Calu3 (cell line): ENCODE data around the gene TXNDC8. TPM values are rescaled to one million over a fixed set of nuclear protein-coding genes. Genes with fewer than 3 reads are reported as not detected.
"Not testable (repeated sequence)": the region's sequence is repeated elsewhere in the genome, so short reads cannot be mapped to it uniquely, and the experiment has no call there.

Source experiments
- BruUV-seq: library from RNA; stranded (reverse); fragments of 400-500 nt; replicated peaks from 2 replicates; lab custom pipeline; 2021; lab: Mats Ljungman, UMichigan
- CTCF ChIA-PET: fragments of 300-600 bp; sonication (Branson Sonifier 250); formaldehyde crosslinking; loops from one replicate; lab custom pipeline; 2022; ENCODE audit warnings: antibody characterized with exemption; lab: Charles Lee
- DNase-seq: peaks from one replicate; pipeline ENCODE4 v3.0.0; 2022
- H3K27ac Mint-ChIP-seq: one replicate; pipeline ENCODE4 v1.8.0; 2022; ENCODE audit warnings: mixed read lengths; ENCODE audit not compliant: unreplicated experiment
- H3K27me3 Mint-ChIP-seq: one replicate; pipeline ENCODE4 v1.8.0; 2022; ENCODE audit warnings: mixed read lengths; ENCODE audit not compliant: unreplicated experiment
- H3K36me3 Mint-ChIP-seq: one replicate; pipeline ENCODE4 v1.8.0; 2022; ENCODE audit warnings: mild to moderate bottlenecking, moderate library complexity, mixed read lengths; ENCODE audit not compliant: insufficient read depth, unreplicated experiment
- H3K4me1 Mint-ChIP-seq: one replicate; pipeline ENCODE4 v1.8.0; 2022; ENCODE audit warnings: mild to moderate bottlenecking, low read depth, mixed read lengths; ENCODE audit not compliant: unreplicated experiment
- H3K4me3 Mint-ChIP-seq: one replicate; pipeline ENCODE4 v1.8.0; 2022; ENCODE audit warnings: mild to moderate bottlenecking, low read depth, moderate library complexity, mixed read lengths; ENCODE audit not compliant: unreplicated experiment
- H3K9me3 Mint-ChIP-seq: one replicate; pipeline ENCODE4 v1.8.0; 2022; ENCODE audit warnings: low read depth, mixed read lengths; ENCODE audit not compliant: unreplicated experiment
- CTCF ChIP-seq: fragments of 200-600 bp; IDR thresholded peaks from one replicate; pipeline ENCODE4 v1.8.0; 2022; ENCODE audit warnings: antibody characterized with exemption; ENCODE audit not compliant: unreplicated experiment
- intact Hi-C: fragments of 100-400 bp; cut with micrococcal nuclease; formaldehyde crosslinking; loops from one replicate; pipeline ENCODE4 v1.10.0; 2022; ENCODE audit not compliant: unreplicated experiment
- total RNA-seq: library from RNA; stranded (reverse); gene quantifications from 2 replicates; pipeline ENCODE4 v1.2.3, GENCODE V29; 2022

TXNDC8 gene
- total RNA-seq, 1 experiment from 2014 or later, result not detected

GRCh38 chr9:110320651-110321445 lies 16.8 kb downstream of the TXNDC8 start:
- H3K9me3 Mint-ChIP-seq, result no peaks in the 10 kb centered on the region
- BruUV-seq, result no TSS peak

GRCh38 chr9:110319781-110320492 lies 17.7 kb downstream of the TXNDC8 start:
- H3K4me1 Mint-ChIP-seq, result no peaks in the 10 kb centered on the region
- H3K27ac Mint-ChIP-seq, result no peak overlapping the region
- CTCF ChIA-PET, result no interaction called here
- no peak for DNase-seq
- H3K4me3 Mint-ChIP-seq, result no peak overlapping the region
- no peaks in the 10 kb centered on the region for H3K27me3 Mint-ChIP-seq
- H3K9me3 Mint-ChIP-seq, result no peaks in the 10 kb centered on the region
- intact Hi-C loops, result no loop called here
- TF ChIP-seq CTCF, result no peak
- no TSS peak for BruUV-seq
- no peaks in the 10 kb centered on the region for H3K36me3 Mint-ChIP-seq

More at GRCh38 chr9:110320651-110321445, 16.8 kb downstream of the TXNDC8 start:
- no peak for DNase-seq
- Mint-ChIP-seq H3K4me1 (no peaks in the 10 kb centered on the region), H3K27me3 (no peaks in the 10 kb centered on the region), H3K27ac (no peak overlapping the region), H3K36me3 (no peaks in the 10 kb centered on the region), H3K4me3 (no peak overlapping the region)
- TF ChIP-seq CTCF, result no peak
- intact Hi-C loops, result no loop called here
- CTCF ChIA-PET, result interaction anchor here (0.7 kb wide), 1 partner anchor 874 kb away, joined by 4 read pairs; no protein-coding TSS in a partner anchor

GRCh38 chr9:110317911-110318310 lies 19.8 kb downstream of the TXNDC8 start:
- TF ChIP-seq CTCF, result no peak
- Mint-ChIP-seq H3K4me3 (no peak overlapping the region), H3K27me3 (no peaks in the 10 kb centered on the region), H3K27ac (no peak overlapping the region), H3K9me3 (no peaks in the 10 kb centered on the region), H3K36me3 (no peaks in the 10 kb centered on the region), H3K4me1 (no peaks in the 10 kb centered on the region)
- CTCF ChIA-PET, result no interaction called here
- BruUV-seq, result no TSS peak
- DNase-seq, result no peak
- intact Hi-C loops, result no loop called here

GRCh38 chr9:110316261-110317075 lies 21.2 kb downstream of the TXNDC8 start:
- H3K27ac Mint-ChIP-seq, result no peak overlapping the region
- CTCF ChIA-PET, result no interaction called here
- no peaks in the 10 kb centered on the region for H3K9me3 Mint-ChIP-seq
- TF ChIP-seq CTCF, result no peak
- DNase-seq, result no peak
- BruUV-seq, result no TSS peak
- H3K36me3 Mint-ChIP-seq, result no peaks in the 10 kb centered on the region
- no peak overlapping the region for H3K4me3 Mint-ChIP-seq
- intact Hi-C loops, result no loop called here
- H3K27me3 Mint-ChIP-seq, result no peaks in the 10 kb centered on the region
- H3K4me1 Mint-ChIP-seq, result no peaks in the 10 kb centered on the region

GRCh38 chr9:110311978-110312377 lies 25.7 kb downstream of the TXNDC8 start:
- BruUV-seq, H3K27me3 Mint-ChIP-seq, DNase-seq, H3K27ac Mint-ChIP-seq, H3K9me3 Mint-ChIP-seq, H3K4me3 Mint-ChIP-seq, intact Hi-C loops, H3K4me1 Mint-ChIP-seq, H3K36me3 Mint-ChIP-seq: not testable (repeated sequence)
- CTCF ChIA-PET, result interaction anchor here (0.6 kb wide), 1 partner anchor 126 kb away, joined by 5 read pairs; no protein-coding TSS in a partner anchor
